SU-DHL-6 (cell line): ENCODE data around the gene TIPRL.

Experiments
- EZH2phosphoT487 ChIP-seq: fragments of 200-600 bp; sonication (generic), shearing (Covaris generic); conservative IDR thresholded peaks from 2 replicates; pipeline ENCODE4 v1.6.1; 2018; ENCODE audit warnings: mild to moderate bottlenecking, antibody characterized with exemption, low read length, moderate library complexity, mixed read lengths
- TF ChIP-seq, protein P1 (sequence below): fragments of 200-600 bp; sonication (generic); IDR thresholded peaks from one replicate; pipeline ENCODE4 v1.5.1; 2017; ENCODE audit warnings: antibody characterized with exemption, mild to moderate bottlenecking, low read length, moderate library complexity; ENCODE audit not compliant: insufficient read depth, poor library complexity, severe bottlenecking

DNA sequence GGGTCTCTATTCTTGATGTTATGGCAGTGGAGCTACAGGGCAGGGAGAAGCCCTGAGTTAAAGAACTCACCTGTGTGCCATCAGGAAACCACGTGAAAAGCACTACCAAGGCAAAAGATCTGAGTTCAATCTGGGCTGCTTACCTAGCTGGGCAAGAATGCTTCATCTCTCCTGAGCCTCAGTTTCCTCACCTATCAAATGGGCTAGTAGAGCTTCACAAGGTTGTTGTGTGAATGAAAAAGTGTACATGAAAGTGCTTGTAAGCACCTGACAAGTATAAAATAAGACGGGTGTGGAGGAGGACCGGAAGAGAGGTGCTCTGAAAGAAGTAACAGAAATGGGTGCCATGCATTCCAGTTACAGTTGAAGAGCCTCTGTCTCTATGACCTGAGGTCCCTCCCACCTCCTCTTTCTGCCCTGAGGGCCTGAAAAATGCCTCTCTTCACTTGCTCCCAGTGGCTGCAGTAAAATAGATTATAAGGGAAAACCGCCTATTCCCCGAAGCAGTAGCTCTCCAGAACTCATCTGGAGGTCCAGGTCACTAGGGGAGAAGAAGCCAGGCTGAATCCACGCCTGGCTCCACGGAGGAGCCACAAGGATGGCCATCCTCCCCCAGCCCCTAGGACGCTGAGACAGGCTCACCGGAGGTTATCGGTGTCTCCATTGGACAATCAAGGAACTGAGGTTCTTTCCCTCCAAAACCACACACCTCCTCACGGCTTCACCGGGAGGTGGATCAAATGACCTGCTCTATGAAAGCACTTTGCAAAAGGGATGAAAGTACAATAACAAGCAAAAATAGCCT lies 43.4 kb upstream of the TIPRL start:
- TF ChIP-seq, protein P1, sequence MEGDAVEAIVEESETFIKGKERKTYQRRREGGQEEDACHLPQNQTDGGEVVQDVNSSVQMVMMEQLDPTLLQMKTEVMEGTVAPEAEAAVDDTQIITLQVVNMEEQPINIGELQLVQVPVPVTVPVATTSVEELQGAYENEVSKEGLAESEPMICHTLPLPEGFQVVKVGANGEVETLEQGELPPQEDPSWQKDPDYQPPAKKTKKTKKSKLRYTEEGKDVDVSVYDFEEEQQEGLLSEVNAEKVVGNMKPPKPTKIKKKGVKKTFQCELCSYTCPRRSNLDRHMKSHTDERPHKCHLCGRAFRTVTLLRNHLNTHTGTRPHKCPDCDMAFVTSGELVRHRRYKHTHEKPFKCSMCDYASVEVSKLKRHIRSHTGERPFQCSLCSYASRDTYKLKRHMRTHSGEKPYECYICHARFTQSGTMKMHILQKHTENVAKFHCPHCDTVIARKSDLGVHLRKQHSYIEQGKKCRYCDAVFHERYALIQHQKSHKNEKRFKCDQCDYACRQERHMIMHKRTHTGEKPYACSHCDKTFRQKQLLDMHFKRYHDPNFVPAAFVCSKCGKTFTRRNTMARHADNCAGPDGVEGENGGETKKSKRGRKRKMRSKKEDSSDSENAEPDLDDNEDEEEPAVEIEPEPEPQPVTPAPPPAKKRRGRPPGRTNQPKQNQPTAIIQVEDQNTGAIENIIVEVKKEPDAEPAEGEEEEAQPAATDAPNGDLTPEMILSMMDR, result no peak
- no peak for TF ChIP-seq EZH2phosphoT487
